KMS-11 (cell line): ENCODE measurements around the gene TP53I11.

Experiments
- H2AFZ ChIP-seq: fragments of 200-600 bp; sonication (generic); 2 replicates; pipeline ENCODE4 v1.6.1; 2016; ENCODE audit warnings: antibody characterized with exemption, mixed run types, low read depth
- H3K27ac ChIP-seq: fragments of 200-600 bp; sonication (generic); 2 replicates; pipeline ENCODE4 v1.6.1; 2016; ENCODE audit warnings: mild to moderate bottlenecking, mixed run types
- H3K27me3 ChIP-seq: fragments of 200-600 bp; sonication (generic); 2 replicates; pipeline ENCODE4 v1.6.1; 2017; ENCODE audit warnings: mild to moderate bottlenecking, low read depth, mixed run types, moderate library complexity; ENCODE audit not compliant: insufficient read depth
- H3K36me3 ChIP-seq: fragments of 200-600 bp; sonication (generic); 2 replicates; pipeline ENCODE4 v1.6.1; 2017; ENCODE audit warnings: mild to moderate bottlenecking, mixed run types; ENCODE audit not compliant: insufficient read depth
- H3K4me1 ChIP-seq: fragments of 200-600 bp; sonication (generic); 2 replicates; pipeline ENCODE4 v1.6.1; 2016; ENCODE audit warnings: mild to moderate bottlenecking, low read depth, mixed run types; ENCODE audit not compliant: poor library complexity, severe bottlenecking
- H3K4me2 ChIP-seq: fragments of 200-600 bp; sonication (generic); 2 replicates; pipeline ENCODE4 v1.7.0; 2016; ENCODE audit warnings: mild to moderate bottlenecking, mixed run types
- H3K4me3 ChIP-seq: fragments of 200-600 bp; sonication (generic); IDR thresholded peaks from 2 replicates; pipeline ENCODE4 v1.6.1; 2017; ENCODE audit warnings: low read depth, low read length, mixed read lengths; ENCODE audit not compliant: insufficient read depth
- H3K79me2 ChIP-seq: fragments of 200-600 bp; sonication (generic); 2 replicates; pipeline ENCODE4 v1.6.1; 2016; ENCODE audit warnings: low read depth, mixed run types; ENCODE audit not compliant: insufficient read depth
- H3K9ac ChIP-seq: fragments of 200-600 bp; sonication (generic); 2 replicates; pipeline ENCODE4 v1.6.1; 2016; ENCODE audit warnings: mild to moderate bottlenecking, mixed run types
- H4K20me1 ChIP-seq: fragments of 200-600 bp; sonication (generic); 2 replicates; pipeline ENCODE4 v1.6.1; 2016; ENCODE audit warnings: mild to moderate bottlenecking, mixed run types; ENCODE audit not compliant: insufficient read depth
- CTCF ChIP-seq: fragments of 200-600 bp; sonication (generic); conservative IDR thresholded peaks from 2 replicates; pipeline ENCODE4 v1.6.1; 2017; ENCODE audit warnings: low read depth, mild to moderate bottlenecking, antibody characterized with exemption, low read length, moderate library complexity, mixed read lengths

Gene TP53I11

GRCh38 chr11:44960200-44960845, 9.6 kb upstream of the TP53I11 start:
- no peak overlapping the region for H3K4me3 ChIP-seq
- no peak overlapping the region for H3K9ac ChIP-seq
- H3K4me2 ChIP-seq = no peak overlapping the region

GRCh38 chr11:44959064-44959463, 8.4 kb upstream of the TP53I11 start:
- no peak overlapping the region for H3K4me2 ChIP-seq
- no peak overlapping the region for H3K4me3 ChIP-seq
- no peaks in the 10 kb centered on the region for H3K79me2 ChIP-seq
- H3K27me3 ChIP-seq = no peaks in the 10 kb centered on the region
- no peaks in the 10 kb centered on the region for H3K36me3 ChIP-seq
- no peaks in the 10 kb centered on the region for H4K20me1 ChIP-seq
- H3K27ac ChIP-seq = no peak overlapping the region
- H3K9ac ChIP-seq = no peak overlapping the region
- no peaks in the 10 kb centered on the region for H3K4me1 ChIP-seq
- H2AFZ ChIP-seq = no peak overlapping the region
- TF ChIP-seq CTCF = no peak

More at GRCh38 chr11:44960200-44960845, 9.6 kb upstream of the TP53I11 start:
- Histone ChIP-seq H3K27me3 (no peaks in the 10 kb centered on the region), H3K27ac (no peak overlapping the region), H3K4me1 (no peaks in the 10 kb centered on the region), H3K79me2 (no peaks in the 10 kb centered on the region), H2AFZ (no peak overlapping the region), H3K36me3 (no peaks in the 10 kb centered on the region), H4K20me1 (no peaks in the 10 kb centered on the region)
- TF ChIP-seq CTCF = no peak

GRCh38 chr11:44957776-44958564, 7.3 kb upstream of the TP53I11 start:
- H3K4me3 ChIP-seq = no peak overlapping the region
- no peak overlapping the region for H2AFZ ChIP-seq
- no peak overlapping the region for H3K27ac ChIP-seq
- H3K9ac ChIP-seq = no peak overlapping the region
- H3K36me3 ChIP-seq = no peaks in the 10 kb centered on the region
- H4K20me1 ChIP-seq = no peaks in the 10 kb centered on the region
- TF ChIP-seq CTCF = no peak
- H3K4me2 ChIP-seq = no peak overlapping the region
- H3K4me1 ChIP-seq = no peaks in the 10 kb centered on the region
- no peaks in the 10 kb centered on the region for H3K79me2 ChIP-seq
- no peaks in the 10 kb centered on the region for H3K27me3 ChIP-seq

GRCh38 chr11:44957040-44957515, 6.4 kb upstream of the TP53I11 start:
- no peak overlapping the region for H3K4me2 ChIP-seq
- no peak overlapping the region for H3K9ac ChIP-seq
- no peaks in the 10 kb centered on the region for H3K36me3 ChIP-seq
- no peak overlapping the region for H2AFZ ChIP-seq
- no peaks in the 10 kb centered on the region for H3K79me2 ChIP-seq
- H3K4me3 ChIP-seq = no peak overlapping the region
- H3K27me3 ChIP-seq = no peaks in the 10 kb centered on the region
- H3K4me1 ChIP-seq = no peaks in the 10 kb centered on the region
- no peaks in the 10 kb centered on the region for H4K20me1 ChIP-seq
- H3K27ac ChIP-seq = no peak overlapping the region
- TF ChIP-seq CTCF = no peak
